K562 treated with DMSO at 1 percent for 12 hours (cell line): ENCODE measurements around the gene UBE2Q1. TPM values are rescaled to one million over a fixed set of nuclear protein-coding genes. Genes with fewer than 3 reads are reported as not detected.

Experiments
- total RNA-seq: library from RNA; unstranded; fragments of 300-600 nt; gene quantifications from 2 replicates; pipeline ENCODE4 v1.2.3, GENCODE V29; 2022; ENCODE audit not compliant: insufficient read depth

UBE2Q1 gene
- 29.2 and 43.3 TPM in 2 replicates for total RNA-seq

GRCh38 chr1:154557939-154558719 lies at the start of gene UBE2Q1:
UBE2Q1 (minus strand) TSS chr1:154558662; CDS start chr1:154558553, 109 bp downstream.

DNA sequence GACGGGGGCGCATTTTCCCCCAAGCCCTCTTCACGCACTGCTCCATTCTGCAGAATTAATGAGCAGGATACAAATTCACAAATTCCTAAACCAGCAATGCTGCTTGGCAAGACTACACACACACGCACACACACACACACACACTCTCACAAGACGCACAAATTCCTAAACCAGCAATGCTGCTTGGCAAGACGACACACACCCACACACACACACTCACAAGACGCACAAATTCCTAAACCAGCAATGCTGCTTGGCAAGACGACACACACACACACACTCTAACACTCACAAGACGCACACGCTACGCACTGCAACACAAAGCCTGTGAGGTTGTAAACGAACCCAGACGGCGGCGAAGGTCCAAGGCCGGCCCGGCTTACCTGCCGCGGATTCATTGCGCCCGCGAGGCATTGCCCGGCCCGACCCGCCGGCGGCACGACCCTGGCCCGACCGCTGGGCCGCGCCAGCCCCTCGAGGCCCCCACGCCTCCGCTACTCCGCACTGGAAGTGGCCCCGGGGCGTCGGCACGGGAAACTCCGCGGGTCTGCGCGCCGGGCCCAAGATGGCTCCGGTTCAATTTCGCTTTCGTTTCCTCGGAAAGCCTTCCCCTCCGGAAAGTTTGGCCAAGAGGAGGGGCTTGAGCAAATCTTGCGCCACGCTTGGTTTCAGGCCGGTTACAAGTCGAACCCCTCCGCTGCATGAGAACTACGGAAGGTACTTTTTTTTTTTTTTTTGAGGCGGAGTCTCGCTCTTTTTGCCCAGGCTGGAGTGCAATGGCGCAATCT lies 49.3 kb upstream of the UBE2Q1 start, which contains the start of gene ADAR:
Gene ADAR (minus strand): TSS at position 578 of the 788 bp plus-strand sequence. CDS start 180 bp downstream, at position 398.

GRCh38 chr1:154567386-154568156 lies 9.1 kb upstream of the UBE2Q1 start, which contains the start of gene CHRNB2:
CHRNB2 (plus strand) TSS chr1:154567778; CDS start chr1:154568045, 267 bp downstream.

GRCh38 chr1:154502066-154502743 lies 56.3 kb downstream of the UBE2Q1 start, which contains the start of the genes SHE and TDRD10:
SHE (minus strand) TSS chr1:154502412; CDS start chr1:154502026, 386 bp downstream.
TDRD10 (plus strand) TSS chr1:154502219; CDS start chr1:154506904, 4,685 bp downstream.

Other genes with a start within 250 kb of the UBE2Q1 start
- gene AQP10, start 237.6 kb downstream of the UBE2Q1 start, total RNA-seq: 0.65 and 1.3 TPM in 2 replicates
- 11.1 and 27.0 TPM in 2 replicates for gene ATP8B2, start 233.1 kb downstream of the UBE2Q1 start, total RNA-seq
- gene IL6R, start 153.3 kb downstream of the UBE2Q1 start, total RNA-seq: 0.73 and 3.9 TPM in 2 replicates
- not detected in 2 replicates for gene TDRD10, start 56.4 kb downstream of the UBE2Q1 start, total RNA-seq
- not detected in 2 replicates for gene SHE, start 56.2 kb downstream of the UBE2Q1 start, total RNA-seq
- 0.37 TPM in 1 of 2 replicates, not detected in the other for gene CHRNB2, start 9.1 kb upstream of the UBE2Q1 start, total RNA-seq
- gene ADAR, start 49.5 kb upstream of the UBE2Q1 start, total RNA-seq: 25.9 and 90.0 TPM in 2 replicates